ENCODE measurements around the gene KLK2. TPM values are rescaled to one million over a fixed set of nuclear protein-coding genes. Genes with fewer than 3 reads are reported as not detected.

KLK2 gene
- total and polyA plus RNA-seq, 8 donors, result not detected

GRCh38 chr19:50831026-50831396 lies 42.2 kb upstream of the KLK2 start:
- H3K27me3 ChIP-seq, result peaks cover 0 to 67% of the 10 kb centered on the region in 2 donors
- ATAC-seq, result no peak
- DNase-seq, result no peak
- no peak for TF ChIP-seq CTCF (IDR thresholded peaks at IDR 0.05)
- peaks cover 0 to 8% of the 10 kb centered on the region in 2 donors for H3K4me1 ChIP-seq
- no peak overlapping the region for H3K4me3 ChIP-seq
- H3K27ac ChIP-seq, result no peak overlapping the region
- intact Hi-C loops (cut with DNase I), result no loop called here
- no peaks in the 10 kb centered on the region for H3K36me3 ChIP-seq
- H3K9me3 ChIP-seq, result no peaks in the 10 kb centered on the region

- no peaks in the 10 kb centered on the region for H3K9me3 ChIP-seq
- no peak for TF ChIP-seq CTCF (IDR thresholded peaks at IDR 0.05)
- H3K4me1 ChIP-seq, result peaks cover 0 to 11% of the 10 kb centered on the region in 2 donors
- intact Hi-C loops (cut with DNase I), result no loop called here
- no peaks in the 10 kb centered on the region for H3K36me3 ChIP-seq
- no peak for DNase-seq
- no peak overlapping the region for H3K4me3 ChIP-seq
- no peak overlapping the region for H3K27ac ChIP-seq
- ATAC-seq, result no peak
- peaks cover 0 to 74% of the 10 kb centered on the region in 2 donors for H3K27me3 ChIP-seq
Measured at GRCh38 chr19:50832666-50833065, 40.6 kb upstream of the KLK2 start.

GRCh38 chr19:50833117-50833801 lies 40.0 kb upstream of the KLK2 start, which contains the start of gene KLK15:
Gene KLK15 (minus strand): TSS chr19:50833574. CDS start chr19:50831492, 2,082 bp downstream.
- TF ChIP-seq CTCF (IDR thresholded peaks at IDR 0.05), result no peak
- H3K36me3 ChIP-seq, result no peaks in the 10 kb centered on the region
- H3K27me3 ChIP-seq, result peaks cover 0 to 80% of the 10 kb centered on the region in 2 donors
- peaks cover 0 to 11% of the 10 kb centered on the region in 2 donors for H3K4me1 ChIP-seq
- H3K27ac ChIP-seq, result no peak within 1 kb of the TSS
- H3K4me3 ChIP-seq, result no peak within 1 kb of the TSS
- DNase-seq, result no peak
- no peak for ATAC-seq
- H3K9me3 ChIP-seq, result no peaks in the 10 kb centered on the region
- intact Hi-C loops (cut with DNase I), result no loop called here

- ATAC-seq (no peak), DNase-seq (no peak)
- H3K27me3 ChIP-seq, result peaks cover 0 to 83% of the 10 kb centered on the region in 2 donors
- no peaks in the 10 kb centered on the region for H3K9me3 ChIP-seq
- no peak for TF ChIP-seq CTCF (IDR thresholded peaks at IDR 0.05)
- no peak overlapping the region for H3K4me3 ChIP-seq
- intact Hi-C loops (cut with DNase I), result no loop called here
- no peak overlapping the region for H3K27ac ChIP-seq
- H3K4me1 ChIP-seq, result peaks cover 0 to 11% of the 10 kb centered on the region in 2 donors
- H3K36me3 ChIP-seq, result no peaks in the 10 kb centered on the region
Measured at GRCh38 chr19:50833802-50834167, 39.5 kb upstream of the KLK2 start.

- Histone ChIP-seq H3K36me3 (no peaks in the 10 kb centered on the region), H3K4me3 (peak overlapping the region; percentile 50 to 51), H3K27ac (no peak overlapping the region), H3K9me3 (no peaks in the 10 kb centered on the region), H3K4me1 (peaks cover 0 to 11% of the 10 kb centered on the region in 2 donors), H3K27me3 (peaks cover 0 to 91% of the 10 kb centered on the region in 2 donors)
- DNase-seq (peak in 2 of 4 donors; percentile 6 to 47), ATAC-seq (peak; percentile 85)
- intact Hi-C loops (cut with DNase I), result no loop called here
- TF ChIP-seq CTCF (IDR thresholded peaks at IDR 0.05), result no peak
Measured at GRCh38 chr19:50835103-50835784, 38.0 kb upstream of the KLK2 start.

All from left lung (tissue), 10 donors.